HG03342 (cell line): ENCODE results near the gene PTTG1IP.
"Not testable (repeated sequence)": the region's sequence is repeated elsewhere in the genome, so short reads cannot be mapped to it uniquely, and the experiment has no call there.

ENCODE experiments used
- ATAC-seq: cut with Tn5 transposase; IDR thresholded peaks from one replicate; pipeline ENCODE4 v1.9.1; 2021; ENCODE audit warnings: mild to moderate bottlenecking, moderate library complexity; ENCODE audit not compliant: unreplicated experiment

The PTTG1IP gene

DNA sequence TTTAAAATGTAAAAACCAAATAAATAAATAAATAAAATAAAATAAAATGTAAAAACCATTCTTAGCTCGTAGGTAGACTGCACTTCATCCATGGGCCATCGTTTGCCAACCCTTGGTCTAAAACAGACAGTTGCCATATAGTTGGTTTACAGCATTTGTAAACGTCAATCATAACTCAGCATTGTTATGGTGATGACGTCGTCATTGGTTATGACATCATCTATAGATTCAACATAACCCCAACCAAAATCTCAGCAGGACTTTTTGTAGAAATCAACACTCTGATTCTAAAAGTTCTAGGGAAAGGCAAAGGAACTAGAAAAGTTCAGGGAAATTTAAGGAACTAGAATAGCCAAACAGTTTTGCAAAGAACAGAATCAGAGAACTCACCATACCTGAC lies 39.8 kb downstream of the PTTG1IP start:
- ATAC-seq = no peak

DNA sequence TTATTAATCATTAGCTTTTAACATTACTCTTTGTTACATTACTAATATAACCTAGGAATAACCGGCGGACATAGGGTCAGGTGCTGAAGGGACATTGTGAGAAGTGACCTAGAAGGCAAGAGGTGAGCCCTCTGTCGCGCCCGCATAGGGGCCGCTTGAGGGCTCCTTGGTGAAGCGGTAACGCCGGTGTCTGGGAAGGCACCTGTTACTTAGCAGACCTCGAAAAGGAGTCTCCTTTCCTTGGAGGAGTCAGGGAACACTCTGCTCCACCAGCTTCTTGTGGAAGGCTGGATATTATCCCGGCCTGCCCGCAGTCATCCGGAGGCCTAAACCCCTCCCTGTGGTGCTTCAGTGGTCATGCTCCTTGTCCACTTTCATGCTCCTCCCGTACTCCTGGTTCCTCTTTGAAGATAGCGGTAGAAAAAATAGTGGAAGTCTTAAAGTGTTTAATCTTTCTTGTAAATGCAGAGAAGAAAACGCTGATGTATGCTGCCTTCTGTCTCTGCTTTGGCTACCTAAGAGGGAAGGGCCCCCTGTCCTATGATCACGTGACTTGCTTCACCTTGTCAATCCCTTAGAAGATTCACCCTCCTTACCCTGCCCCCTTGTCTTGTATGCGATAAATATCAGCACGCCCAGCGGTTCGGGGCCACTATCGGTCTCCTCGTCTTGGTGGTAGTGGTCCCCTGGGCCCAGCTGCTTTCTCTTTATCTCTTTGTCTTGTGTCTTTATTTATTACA lies 40.8 kb downstream of the PTTG1IP start:
- ATAC-seq = not testable (repeated sequence)

DNA sequence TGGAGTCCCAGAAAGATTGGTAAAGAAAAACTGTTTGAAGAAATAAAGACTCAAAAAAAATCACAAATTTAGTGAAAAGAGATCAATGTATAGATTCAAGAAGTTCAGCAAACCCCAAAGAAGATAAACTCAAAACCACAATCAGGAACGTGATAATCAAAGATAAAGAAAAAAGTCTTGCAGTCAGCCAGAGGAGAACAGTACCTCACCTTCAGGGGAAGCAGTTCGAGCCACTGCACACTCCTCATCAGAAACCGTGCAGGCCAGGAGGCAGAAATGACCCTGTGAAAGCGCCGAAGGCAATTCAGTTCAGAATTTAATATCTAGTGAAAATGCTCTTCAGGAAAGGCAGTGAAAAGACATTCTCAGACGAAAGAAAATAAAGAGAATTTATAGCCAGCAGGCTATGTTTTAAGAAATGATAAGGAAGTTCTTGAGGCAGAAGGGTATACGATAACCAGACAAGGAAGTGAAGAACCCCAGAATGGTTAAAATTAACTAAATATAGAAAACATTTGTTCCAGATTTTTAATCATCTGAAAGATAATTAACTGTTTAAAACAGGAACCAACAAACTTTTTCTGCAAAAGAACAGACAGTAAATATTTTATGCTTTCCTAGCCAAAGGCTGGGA lies 42.1 kb downstream of the PTTG1IP start:
- ATAC-seq = no peak

DNA sequence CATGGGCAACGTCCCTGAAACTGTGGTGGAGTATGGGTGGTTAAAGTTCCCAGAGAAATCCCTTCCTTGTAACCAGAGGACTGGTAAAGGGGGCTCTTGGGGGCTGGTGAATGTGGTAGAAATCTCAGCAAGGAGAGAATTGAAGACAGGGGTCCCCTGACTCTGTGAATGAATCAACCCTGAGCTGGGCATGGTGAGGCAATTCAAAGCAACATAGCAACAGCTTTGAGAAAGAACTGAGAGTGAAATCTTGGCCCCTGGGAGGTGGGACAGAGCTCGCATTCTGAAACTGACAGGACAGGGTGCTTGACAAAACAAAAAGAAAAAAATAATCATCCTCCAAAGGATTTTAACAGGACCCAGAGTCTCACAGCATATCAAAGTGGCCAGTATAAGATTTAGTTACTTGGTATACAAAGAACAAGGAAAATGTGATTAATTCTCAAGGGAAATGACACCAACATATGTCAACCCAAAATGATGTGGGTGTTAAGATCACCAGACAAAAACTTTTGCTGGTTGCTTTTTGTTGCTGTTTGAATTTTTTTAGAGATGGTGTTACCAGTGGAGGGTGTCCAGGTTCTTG lies 43.9 kb downstream of the PTTG1IP start:
- ATAC-seq = no peak

DNA sequence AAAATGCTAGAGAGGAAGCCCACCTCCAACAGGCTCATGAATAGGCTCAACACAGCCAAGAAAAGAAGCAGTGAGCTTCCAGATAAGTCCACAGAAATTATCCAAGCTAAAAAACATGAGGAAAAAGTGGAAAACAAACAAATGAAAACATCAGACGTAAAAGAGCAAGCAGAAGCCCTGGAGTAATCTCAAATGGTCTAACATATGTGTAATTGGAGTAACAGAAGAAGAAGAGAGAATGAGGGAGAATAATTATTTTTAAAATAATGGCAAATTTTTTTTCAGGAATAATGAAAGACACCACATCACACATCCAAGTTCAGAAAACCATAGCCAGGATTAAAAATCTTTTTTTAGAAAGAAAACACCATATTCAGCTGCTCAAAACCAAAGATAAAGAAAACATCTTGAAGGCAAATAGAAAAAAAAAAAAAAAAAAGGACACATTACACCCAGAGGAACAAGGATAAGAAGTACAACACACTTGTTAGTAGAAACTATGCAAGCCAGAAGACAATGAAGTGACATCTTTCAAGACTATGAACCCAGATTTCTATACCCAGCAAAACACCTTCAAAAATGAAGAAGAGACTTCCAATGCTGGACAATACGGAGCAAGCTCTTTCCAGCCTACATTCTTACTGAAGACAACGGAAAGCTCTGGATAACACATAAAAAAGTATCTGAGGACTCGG lies 45.0 kb downstream of the PTTG1IP start:
- ATAC-seq = no peak

DNA sequence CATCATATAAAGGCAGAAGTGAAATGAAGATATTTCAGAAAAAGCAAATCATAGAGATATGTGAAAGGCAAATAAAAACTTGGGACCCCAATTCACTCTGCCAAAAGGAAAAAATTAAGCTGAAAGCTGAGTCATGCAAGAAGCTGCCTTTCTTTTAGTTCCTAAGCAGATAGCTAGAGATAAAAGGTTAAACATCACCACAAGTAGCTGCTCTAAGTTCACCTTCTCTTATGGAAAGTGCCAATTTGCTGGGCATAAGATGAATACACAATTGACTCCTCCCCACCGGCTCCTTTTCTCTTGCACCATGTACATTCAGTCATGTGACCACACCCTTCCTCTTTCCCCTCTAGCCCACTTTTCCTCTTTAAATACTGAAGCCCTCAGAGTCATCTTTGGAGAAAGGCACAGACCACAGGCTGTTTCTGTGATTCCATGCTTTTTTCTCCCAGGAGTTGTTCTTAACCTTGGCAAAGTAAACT lies 50.3 kb downstream of the PTTG1IP start:
- ATAC-seq = no peak

GRCh38 chr21:44822484-44823178 lies 50.9 kb downstream of the PTTG1IP start:
- ATAC-seq = no peak

- ATAC-seq = no peak
These were observed 52.6 kb downstream of the PTTG1IP start for GRCh38 chr21:44820851-44821250.

DNA sequence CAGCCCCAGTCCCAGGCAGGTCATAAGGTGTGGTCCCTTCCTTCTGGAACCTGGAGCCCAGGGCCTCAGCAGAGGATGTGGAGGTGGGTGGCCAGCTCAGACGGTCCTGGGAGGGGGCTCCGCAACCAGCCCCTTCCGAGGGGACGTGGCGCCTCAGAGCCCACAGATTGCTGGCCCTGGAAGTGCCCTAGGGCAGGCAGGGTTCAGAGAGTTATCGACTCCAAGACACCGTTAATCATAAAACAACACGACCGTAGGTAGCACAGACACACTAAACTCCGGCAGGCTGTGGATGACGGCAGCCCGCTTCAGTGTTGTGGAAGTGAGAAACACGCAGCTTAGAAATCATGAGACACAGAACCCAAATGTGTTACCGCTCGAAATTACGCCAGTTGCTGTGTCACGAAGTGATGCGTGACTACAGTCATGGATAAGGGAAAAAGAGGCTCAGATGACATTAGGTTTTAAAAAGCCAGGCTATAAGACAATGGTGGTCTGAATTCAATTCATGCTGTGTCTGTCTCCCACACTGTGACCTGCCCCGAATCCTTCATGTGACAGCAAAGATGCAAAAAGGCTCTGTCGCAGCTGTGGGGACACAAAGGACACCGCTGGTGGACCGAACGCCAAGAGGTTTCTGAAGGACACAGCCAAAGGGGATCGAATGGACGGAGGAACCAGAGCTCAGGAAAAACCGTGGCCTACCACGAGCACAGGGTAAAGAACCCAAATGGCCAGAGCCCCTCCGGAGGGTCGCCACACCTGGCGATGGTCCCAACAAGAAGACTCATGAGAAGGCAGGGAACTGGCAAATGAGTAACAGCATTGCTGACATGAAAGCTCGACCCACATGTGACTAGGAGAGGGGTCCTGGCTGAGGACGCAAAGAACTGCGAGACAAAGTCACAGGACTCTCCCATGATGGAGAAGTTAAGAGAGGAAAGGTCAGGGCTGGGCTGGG lies 53.9 kb downstream of the PTTG1IP start:
- ATAC-seq = no peak

DNA sequence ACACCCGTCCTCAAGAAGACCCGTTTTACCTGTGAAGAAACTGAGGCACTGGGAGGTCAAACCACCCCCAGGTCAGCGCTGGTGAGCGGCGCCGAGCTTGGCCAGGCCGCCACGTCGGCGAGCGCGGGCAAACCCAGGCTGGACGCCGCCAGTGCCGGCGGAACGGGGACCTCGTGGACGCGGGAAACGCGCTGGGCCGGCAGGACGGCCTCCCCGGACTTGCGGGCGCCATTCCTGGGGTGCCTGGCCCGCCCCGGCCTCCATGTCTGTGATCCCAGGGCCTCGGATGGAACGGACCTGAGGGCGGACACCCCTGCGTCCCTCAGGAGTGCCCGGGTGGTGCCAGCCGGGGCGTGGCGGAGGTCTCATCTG lies 54.9 kb downstream of the PTTG1IP start:
- ATAC-seq = no peak

- peak; percentile 57 for ATAC-seq
These were observed 55.4 kb downstream of the PTTG1IP start, which contains the start of gene SUMO3 for GRCh38 chr21:44817914-44818639. SUMO3 (minus strand) TSS chr21:44818062; CDS start chr21:44817968, 94 bp downstream.

DNA sequence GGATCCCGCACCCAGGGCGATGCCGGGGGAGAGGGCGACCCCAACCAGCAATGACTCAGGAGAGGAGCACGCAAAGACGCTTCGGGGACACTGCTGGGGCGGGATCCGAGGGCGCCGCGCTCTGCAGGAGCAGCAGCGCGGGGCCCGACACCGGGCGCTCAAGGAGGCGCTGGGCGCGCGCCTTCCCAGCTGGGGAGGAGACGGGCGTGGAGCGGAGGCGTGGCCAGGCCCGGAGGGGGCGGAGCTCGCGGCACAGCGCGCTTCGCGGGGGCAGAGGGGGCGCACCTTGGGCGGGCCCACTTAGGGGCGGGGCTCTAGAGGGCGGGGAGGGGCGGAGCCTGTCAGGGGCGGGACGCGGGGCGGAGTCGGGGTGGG lies 56.0 kb downstream of the PTTG1IP start:
- ATAC-seq = peak; percentile 70

DNA sequence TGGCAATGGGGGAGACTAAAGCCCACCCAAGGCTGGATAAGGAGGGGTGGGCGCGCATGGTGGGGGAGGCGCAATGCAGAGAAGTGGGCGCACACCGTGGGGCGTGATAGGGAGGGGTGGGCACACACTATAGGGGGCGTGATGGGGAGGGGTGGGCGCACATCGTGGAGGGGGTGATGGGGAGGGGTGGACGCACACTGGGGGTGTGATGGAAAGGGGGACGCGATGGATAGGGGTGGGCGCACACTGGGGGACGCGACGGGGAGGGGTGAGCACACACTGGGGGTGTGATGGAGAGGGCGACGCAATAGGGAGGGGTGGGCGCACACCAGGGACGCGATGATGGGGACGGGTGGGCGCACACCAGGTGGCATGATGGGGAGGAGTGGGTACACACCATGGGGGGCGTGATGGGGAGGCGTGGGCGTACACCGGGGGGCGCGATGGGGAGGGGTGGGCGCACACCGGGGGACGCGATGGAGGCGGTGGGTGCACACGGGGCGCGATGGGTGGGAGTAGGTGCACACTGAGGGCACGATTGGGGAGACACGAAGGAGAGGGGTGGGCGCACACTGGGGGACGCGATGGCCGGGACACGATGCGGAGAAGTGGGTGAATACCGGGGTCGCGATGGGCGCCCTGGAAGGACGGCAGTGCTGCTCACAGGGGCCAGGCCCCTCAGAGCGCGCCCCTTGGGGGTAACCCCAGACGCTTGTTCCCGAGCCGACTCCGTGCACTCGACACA lies 56.6 kb downstream of the PTTG1IP start:
- no peak for ATAC-seq

DNA sequence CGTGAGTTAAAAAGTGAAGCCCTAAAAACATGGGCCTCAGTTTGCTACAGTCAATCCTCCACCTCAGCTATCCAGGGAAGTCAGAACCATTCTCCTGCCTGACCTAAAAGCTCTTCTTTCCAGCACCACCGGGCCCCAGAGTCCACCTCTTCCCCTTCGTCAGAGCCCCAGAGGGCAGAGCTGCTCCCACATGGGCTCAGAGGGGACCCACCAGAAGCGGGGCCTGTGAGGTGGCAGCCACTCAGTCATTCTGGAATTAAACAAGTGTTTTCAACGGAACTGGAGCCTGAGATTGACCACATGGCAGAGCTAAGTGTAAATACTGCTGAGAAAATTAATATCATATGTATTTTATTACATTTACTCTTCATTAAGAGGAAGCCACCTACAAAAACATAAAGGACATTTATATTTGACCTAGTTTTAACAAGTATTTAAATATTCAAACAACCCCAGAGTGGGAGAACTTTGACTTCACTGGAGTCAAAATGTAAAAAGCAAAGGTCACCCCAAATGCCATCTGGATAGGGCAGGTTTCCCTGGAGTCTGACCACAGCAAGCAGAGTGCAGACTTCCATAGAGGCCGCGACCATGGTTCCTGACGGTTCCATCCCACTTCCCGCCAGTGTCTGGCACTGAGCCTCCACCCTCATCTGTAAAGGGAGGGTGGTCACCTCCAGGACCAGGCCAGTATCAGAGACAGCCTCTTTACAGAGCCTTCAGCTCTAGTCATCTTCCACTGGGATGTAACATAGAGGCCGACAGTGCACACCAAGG lies 57.5 kb downstream of the PTTG1IP start:
- ATAC-seq = no peak

GRCh38 chr21:44815225-44815624 lies 58.3 kb downstream of the PTTG1IP start:
- no peak for ATAC-seq

DNA sequence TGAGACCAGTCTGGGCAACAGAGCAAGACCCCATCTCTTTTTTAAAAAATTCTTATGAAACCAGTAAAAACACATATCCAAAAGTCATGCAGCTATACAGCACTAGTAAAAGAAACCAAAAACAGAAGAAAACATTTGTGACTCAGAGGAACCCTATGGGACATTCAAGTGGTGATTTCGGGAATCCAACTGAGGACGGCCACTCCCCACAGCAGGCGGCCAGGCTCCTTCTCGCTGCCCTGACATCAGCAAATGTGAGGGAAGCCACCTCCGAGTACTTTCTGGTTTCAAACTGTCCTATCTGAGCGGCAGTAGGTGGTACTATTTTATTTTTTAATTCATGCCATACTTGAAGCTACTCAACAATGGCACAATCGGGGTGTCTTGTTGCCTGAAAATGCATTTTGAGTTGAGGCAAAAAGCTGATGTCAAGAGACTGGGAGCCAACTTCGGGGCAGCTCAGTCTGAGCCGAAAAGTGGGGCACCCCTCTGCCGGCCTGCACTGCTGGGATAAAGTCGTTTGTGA lies 58.9 kb downstream of the PTTG1IP start:
- ATAC-seq = no peak

- ATAC-seq = no peak
These were observed 59.8 kb downstream of the PTTG1IP start for GRCh38 chr21:44813727-44814126.
